Measurements from ENCODE around the gene ZNF362.

The ZNF362 gene

GRCh38 chr1:33330906-33331305, 74.6 kb downstream of the ZNF362 start:
- DNase-seq, result no peak

GRCh38 chr1:33331444-33332356, 75.4 kb downstream of the ZNF362 start:
- DNase-seq, result no peak

GRCh38 chr1:33332357-33332789, 76.1 kb downstream of the ZNF362 start:
- no peak for DNase-seq

- no peak for DNase-seq
Measured at GRCh38 chr1:33332881-33333280, 76.6 kb downstream of the ZNF362 start.

GRCh38 chr1:33334081-33334552, 77.8 kb downstream of the ZNF362 start:
- DNase-seq, result no peak

- no peak for DNase-seq
Measured at GRCh38 chr1:33335020-33335419, 78.7 kb downstream of the ZNF362 start.

- DNase-seq, result no peak
Measured at GRCh38 chr1:33336580-33336979, 80.3 kb downstream of the ZNF362 start.

GRCh38 chr1:33337441-33337840, 81.1 kb downstream of the ZNF362 start:
- DNase-seq, result no peak

- DNase-seq, result no peak
Measured at GRCh38 chr1:33338048-33338439, 81.8 kb downstream of the ZNF362 start.

- DNase-seq, result no peak
Measured at GRCh38 chr1:33338440-33339211, 82.3 kb downstream of the ZNF362 start.

GRCh38 chr1:33339413-33339812, 83.1 kb downstream of the ZNF362 start:
- no peak for DNase-seq

- no peak for DNase-seq
Measured at GRCh38 chr1:33341190-33341589, 84.9 kb downstream of the ZNF362 start.

GRCh38 chr1:33342041-33342723, 85.9 kb downstream of the ZNF362 start:
- no peak for DNase-seq

GRCh38 chr1:33343539-33343938, 87.2 kb downstream of the ZNF362 start:
- no peak for DNase-seq

- no peak for DNase-seq
Measured at GRCh38 chr1:33344896-33345560, 88.7 kb downstream of the ZNF362 start.

GRCh38 chr1:33346533-33346926, 90.2 kb downstream of the ZNF362 start:
- no peak for DNase-seq

GRCh38 chr1:33346927-33347649, 90.8 kb downstream of the ZNF362 start:
- DNase-seq, result no peak

GRCh38 chr1:33347650-33347992, 91.3 kb downstream of the ZNF362 start:
- DNase-seq, result no peak

- no peak for DNase-seq
Measured at GRCh38 chr1:33348194-33348593, 91.9 kb downstream of the ZNF362 start.

GRCh38 chr1:33348676-33349080, 92.4 kb downstream of the ZNF362 start:
- no peak for DNase-seq

- DNase-seq, result peak in 3 of 4 experiments; percentile 20 to 34 (median 31)
Measured at GRCh38 chr1:33349081-33349759, 92.9 kb downstream of the ZNF362 start.
